HEK293 (cell line): ENCODE data around the gene ACTN4.
A peak's percentile ranks its signal among the peaks of the same experiment; 100 is the strongest.

Experiments used
- HOXA7 ChIP-seq: sonication (generic); formaldehyde crosslinking; IDR thresholded peaks from 2 replicates; pipeline ENCODE4 v1.8.1; 2022; ENCODE audit warnings: missing genetic modification reagents, borderline replicate concordance
- KLF1 ChIP-seq: fragments of 450-650 bp; formaldehyde crosslinking; IDR thresholded peaks from 2 replicates; pipeline ENCODE4 v1.5.1; 2016; ENCODE audit warnings: missing biosample characterization, missing genetic modification characterization
- MEIS1 ChIP-seq: sonication (generic); formaldehyde crosslinking; IDR thresholded peaks from 2 replicates; pipeline ENCODE4 v1.8.1; 2022; ENCODE audit warnings: missing genetic modification reagents, mild to moderate bottlenecking, borderline replicate concordance
- YY1 ChIP-seq: fragments of 450-650 bp; formaldehyde crosslinking; IDR thresholded peaks from 2 replicates; pipeline ENCODE4 v1.5.1; 2018; ENCODE audit warnings: missing biosample characterization, missing genetic modification characterization
- ZNF114 ChIP-seq: fragments of 450-650 bp; formaldehyde crosslinking; IDR thresholded peaks from 2 replicates; pipeline ENCODE4 v1.5.0; 2017; ENCODE audit warnings: missing biosample characterization, missing genetic modification characterization
- ZNF121 ChIP-seq: fragments of 450-650 bp; formaldehyde crosslinking; IDR thresholded peaks from 2 replicates; pipeline ENCODE4 v1.5.1; 2016; ENCODE audit warnings: missing biosample characterization, missing genetic modification characterization
- ZNF157 ChIP-seq: fragments of 450-650 bp; formaldehyde crosslinking; IDR thresholded peaks from 2 replicates; pipeline ENCODE4 v1.5.1; 2016; ENCODE audit warnings: missing biosample characterization, missing genetic modification characterization
- ZNF248 ChIP-seq: fragments of 450-650 bp; formaldehyde crosslinking; IDR thresholded peaks from 2 replicates; pipeline ENCODE4 v1.5.1; 2017; ENCODE audit warnings: missing biosample characterization, missing genetic modification characterization
- ZNF26 ChIP-seq: fragments of 450-650 bp; formaldehyde crosslinking; IDR thresholded peaks from 2 replicates; pipeline ENCODE4 v1.5.1; 2016; ENCODE audit warnings: missing biosample characterization, missing genetic modification characterization
- ZNF274 ChIP-seq, 2 experiments: fragments of 200-500 bp in 1 of 2; fragments of 450-650 bp in 1 of 2; sonication (Bioruptor generic) in 1 of 2; formaldehyde crosslinking in 1 of 2; IDR thresholded peaks; 2 replicates each; pipeline versions ENCODE4 v1.5.1 to v1.6.1; 2014 to 2016; ENCODE audit warnings: borderline replicate concordance in 1 of 2, inconsistent platforms in 1 of 2, low read length in 1 of 2, missing biosample characterization in 1 of 2, missing genetic modification characterization in 1 of 2
- ZNF280D ChIP-seq: fragments of 450-650 bp; formaldehyde crosslinking; IDR thresholded peaks from 2 replicates; pipeline ENCODE4 v1.5.1; 2016; ENCODE audit warnings: missing biosample characterization, missing genetic modification characterization
- ZNF354C ChIP-seq: fragments of 450-650 bp; formaldehyde crosslinking; IDR thresholded peaks from 2 replicates; pipeline ENCODE4 v1.5.1; 2016; ENCODE audit warnings: missing biosample characterization, missing genetic modification characterization, low read depth, borderline replicate concordance
- ZNF37A ChIP-seq: fragments of 450-650 bp; IDR thresholded peaks from 2 replicates; pipeline ENCODE4 v1.5.1; 2018; ENCODE audit warnings: missing biosample characterization, missing genetic modification characterization
- ZNF544 ChIP-seq: fragments of 450-650 bp; formaldehyde crosslinking; IDR thresholded peaks from 2 replicates; pipeline ENCODE4 v1.5.0; 2017; ENCODE audit warnings: missing biosample characterization, missing genetic modification characterization
- ZNF610 ChIP-seq: fragments of 450-650 bp; formaldehyde crosslinking; IDR thresholded peaks from 2 replicates; pipeline ENCODE4 v1.5.1; 2016; ENCODE audit warnings: missing biosample characterization, missing genetic modification characterization, borderline replicate concordance
- ZNF660 ChIP-seq: fragments of 450-650 bp; IDR thresholded peaks from 2 replicates; pipeline ENCODE4 v1.5.1; 2018; ENCODE audit warnings: missing biosample characterization, mild to moderate bottlenecking, missing genetic modification characterization
- ZNF776 ChIP-seq: fragments of 450-650 bp; formaldehyde crosslinking; IDR thresholded peaks from 2 replicates; pipeline ENCODE4 v1.5.0; 2017; ENCODE audit warnings: missing biosample characterization, missing genetic modification characterization, borderline replicate concordance
- ZSCAN23 ChIP-seq: fragments of 450-650 bp; formaldehyde crosslinking; IDR thresholded peaks from 2 replicates; pipeline ENCODE4 v1.5.1; 2016; ENCODE audit warnings: missing biosample characterization, missing genetic modification characterization
- ZSCAN5A ChIP-seq: fragments of 450-650 bp; formaldehyde crosslinking; IDR thresholded peaks from 2 replicates; pipeline ENCODE4 v1.5.1; 2016; ENCODE audit warnings: missing biosample characterization, missing genetic modification characterization
- TF ChIP-seq, protein P1 (sequence below): fragments of 450-650 bp; formaldehyde crosslinking; IDR thresholded peaks from 2 replicates; pipeline ENCODE4 v1.5.1; 2016; ENCODE audit warnings: missing biosample characterization, missing genetic modification characterization
- TF ChIP-seq, protein P2 (sequence below): fragments of 450-650 bp; formaldehyde crosslinking; IDR thresholded peaks from 2 replicates; pipeline ENCODE4 v1.5.1; 2016; ENCODE audit warnings: missing biosample characterization, missing genetic modification characterization
- TF ChIP-seq, protein P3 (sequence below): fragments of 450-650 bp; formaldehyde crosslinking; optimal IDR thresholded peaks from 2 replicates; pipeline ENCODE3; 2016; ENCODE audit warnings: missing biosample characterization, mild to moderate bottlenecking, missing genetic modification characterization
- TF ChIP-seq, protein P4 (sequence below): fragments of 450-650 bp; formaldehyde crosslinking; IDR thresholded peaks from 2 replicates; pipeline ENCODE4 v1.5.1; 2016; ENCODE audit warnings: missing biosample characterization, missing genetic modification characterization

Gene ACTN4

DNA sequence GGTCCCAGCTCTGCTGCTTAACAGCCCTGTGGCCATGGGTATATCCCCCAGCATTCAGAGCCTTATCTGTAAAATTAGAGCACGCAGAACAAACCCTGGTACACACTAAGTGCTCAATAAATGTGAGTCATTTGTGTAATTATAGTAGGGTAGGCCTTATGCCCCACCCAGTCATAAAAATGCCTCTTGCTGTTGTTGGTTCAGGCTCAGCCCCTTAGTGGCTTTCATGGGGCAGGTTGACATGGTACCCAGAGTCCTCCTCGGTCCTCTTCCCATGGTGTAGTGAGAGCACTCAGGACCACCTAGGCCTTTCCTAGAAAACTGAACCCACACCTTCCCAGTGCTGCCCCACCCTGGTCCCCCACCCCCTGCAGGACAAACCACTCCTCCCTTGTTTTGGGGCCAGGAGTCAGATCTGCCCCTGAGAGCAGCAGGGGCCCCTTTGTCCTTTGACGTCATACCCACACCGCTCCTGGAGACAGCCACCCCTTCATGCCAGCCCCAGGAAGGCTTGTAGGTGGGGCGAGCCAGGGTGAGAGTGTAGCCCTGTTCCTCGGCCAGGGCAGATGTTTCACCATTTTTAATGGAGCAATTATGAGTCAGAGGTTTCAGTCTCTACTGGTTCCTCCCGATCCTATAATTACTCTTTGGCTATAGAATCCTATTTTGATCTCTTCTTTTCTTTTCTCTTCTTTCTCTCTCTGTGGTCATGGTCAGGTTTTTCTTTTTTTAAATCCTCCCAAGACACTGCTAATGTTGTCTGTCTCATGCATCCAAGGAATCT lies 36.8 kb downstream of the ACTN4 start (continued):
- TF ChIP-seq ZNF280D (tag by site-specific recombination): no peak
- TF ChIP-seq, protein P1, sequence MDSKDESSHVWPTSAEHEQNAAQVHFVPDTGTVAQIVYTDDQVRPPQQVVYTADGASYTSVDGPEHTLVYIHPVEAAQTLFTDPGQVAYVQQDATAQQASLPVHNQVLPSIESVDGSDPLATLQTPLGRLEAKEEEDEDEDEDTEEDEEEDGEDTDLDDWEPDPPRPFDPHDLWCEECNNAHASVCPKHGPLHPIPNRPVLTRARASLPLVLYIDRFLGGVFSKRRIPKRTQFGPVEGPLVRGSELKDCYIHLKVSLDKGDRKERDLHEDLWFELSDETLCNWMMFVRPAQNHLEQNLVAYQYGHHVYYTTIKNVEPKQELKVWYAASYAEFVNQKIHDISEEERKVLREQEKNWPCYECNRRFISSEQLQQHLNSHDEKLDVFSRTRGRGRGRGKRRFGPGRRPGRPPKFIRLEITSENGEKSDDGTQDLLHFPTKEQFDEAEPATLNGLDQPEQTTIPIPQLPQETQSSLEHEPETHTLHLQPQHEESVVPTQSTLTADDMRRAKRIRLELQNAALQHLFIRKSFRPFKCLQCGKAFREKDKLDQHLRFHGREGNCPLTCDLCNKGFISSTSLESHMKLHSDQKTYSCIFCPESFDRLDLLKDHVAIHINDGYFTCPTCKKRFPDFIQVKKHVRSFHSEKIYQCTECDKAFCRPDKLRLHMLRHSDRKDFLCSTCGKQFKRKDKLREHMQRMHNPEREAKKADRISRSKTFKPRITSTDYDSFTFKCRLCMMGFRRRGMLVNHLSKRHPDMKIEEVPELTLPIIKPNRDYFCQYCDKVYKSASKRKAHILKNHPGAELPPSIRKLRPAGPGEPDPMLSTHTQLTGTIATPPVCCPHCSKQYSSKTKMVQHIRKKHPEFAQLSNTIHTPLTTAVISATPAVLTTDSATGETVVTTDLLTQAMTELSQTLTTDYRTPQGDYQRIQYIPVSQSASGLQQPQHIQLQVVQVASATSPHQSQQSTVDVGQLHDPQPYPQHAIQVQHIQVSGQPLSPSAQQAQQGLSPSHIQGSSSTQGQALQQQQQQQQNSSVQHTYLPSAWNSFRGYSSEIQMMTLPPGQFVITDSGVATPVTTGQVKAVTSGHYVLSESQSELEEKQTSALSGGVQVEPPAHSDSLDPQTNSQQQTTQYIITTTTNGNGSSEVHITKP (tag by site-specific recombination): peak; percentile 97
- no peak for TF ChIP-seq ZNF37A (tag by site-specific recombination)
- no peak for TF ChIP-seq ZNF157 (tag by site-specific recombination)
- TF ChIP-seq ZSCAN23 (tag by site-specific recombination): peak; percentile 74; the same call in 1 of the 2 replicates
- peak; percentile 64 for TF ChIP-seq ZNF660 (tag by site-specific recombination)
- no peak for TF ChIP-seq ZNF26 (tag by site-specific recombination)
- TF ChIP-seq, protein P2, sequence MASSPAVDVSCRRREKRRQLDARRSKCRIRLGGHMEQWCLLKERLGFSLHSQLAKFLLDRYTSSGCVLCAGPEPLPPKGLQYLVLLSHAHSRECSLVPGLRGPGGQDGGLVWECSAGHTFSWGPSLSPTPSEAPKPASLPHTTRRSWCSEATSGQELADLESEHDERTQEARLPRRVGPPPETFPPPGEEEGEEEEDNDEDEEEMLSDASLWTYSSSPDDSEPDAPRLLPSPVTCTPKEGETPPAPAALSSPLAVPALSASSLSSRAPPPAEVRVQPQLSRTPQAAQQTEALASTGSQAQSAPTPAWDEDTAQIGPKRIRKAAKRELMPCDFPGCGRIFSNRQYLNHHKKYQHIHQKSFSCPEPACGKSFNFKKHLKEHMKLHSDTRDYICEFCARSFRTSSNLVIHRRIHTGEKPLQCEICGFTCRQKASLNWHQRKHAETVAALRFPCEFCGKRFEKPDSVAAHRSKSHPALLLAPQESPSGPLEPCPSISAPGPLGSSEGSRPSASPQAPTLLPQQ: peak; percentile 88
- no peak for TF ChIP-seq ZNF248
- no peak; the same call in 1 of the 2 replicates for TF ChIP-seq ZSCAN5A (tag by site-specific recombination)
- no peak for TF ChIP-seq ZNF776 (tag by site-specific recombination)
- no peak for TF ChIP-seq ZNF114
- peak; percentile 45; the same call in 1 of the 2 replicates for TF ChIP-seq ZNF610
- TF ChIP-seq KLF1 (tag by site-specific recombination): peak; percentile 100
- TF ChIP-seq ZNF544 (tag by site-specific recombination): no peak
- TF ChIP-seq ZNF274 (IDR thresholded peaks at IDR 0.05; ENCODE audit: low read length): no peak
- no peak for TF ChIP-seq ZNF274 (tag by site-specific recombination; IDR thresholded peaks at IDR 0.05; ENCODE audit: borderline replicate concordance)
- TF ChIP-seq, protein P3, sequence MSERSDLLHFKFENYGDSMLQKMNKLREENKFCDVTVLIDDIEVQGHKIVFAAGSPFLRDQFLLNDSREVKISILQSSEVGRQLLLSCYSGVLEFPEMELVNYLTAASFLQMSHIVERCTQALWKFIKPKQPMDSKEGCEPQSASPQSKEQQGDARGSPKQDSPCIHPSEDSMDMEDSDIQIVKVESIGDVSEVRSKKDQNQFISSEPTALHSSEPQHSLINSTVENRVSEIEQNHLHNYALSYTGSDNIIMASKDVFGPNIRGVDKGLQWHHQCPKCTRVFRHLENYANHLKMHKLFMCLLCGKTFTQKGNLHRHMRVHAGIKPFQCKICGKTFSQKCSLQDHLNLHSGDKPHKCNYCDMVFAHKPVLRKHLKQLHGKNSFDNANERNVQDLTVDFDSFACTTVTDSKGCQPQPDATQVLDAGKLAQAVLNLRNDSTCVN (tag by site-specific recombination): no peak
- TF ChIP-seq MEIS1: no peak
- no peak for TF ChIP-seq ZNF354C
- TF ChIP-seq ZNF121 (tag by site-specific recombination): peak; percentile 98
- no peak for TF ChIP-seq YY1 (tag by site-specific recombination)
- TF ChIP-seq HOXA7 (CRISPR knock-in tag): no peak
- TF ChIP-seq, protein P4, sequence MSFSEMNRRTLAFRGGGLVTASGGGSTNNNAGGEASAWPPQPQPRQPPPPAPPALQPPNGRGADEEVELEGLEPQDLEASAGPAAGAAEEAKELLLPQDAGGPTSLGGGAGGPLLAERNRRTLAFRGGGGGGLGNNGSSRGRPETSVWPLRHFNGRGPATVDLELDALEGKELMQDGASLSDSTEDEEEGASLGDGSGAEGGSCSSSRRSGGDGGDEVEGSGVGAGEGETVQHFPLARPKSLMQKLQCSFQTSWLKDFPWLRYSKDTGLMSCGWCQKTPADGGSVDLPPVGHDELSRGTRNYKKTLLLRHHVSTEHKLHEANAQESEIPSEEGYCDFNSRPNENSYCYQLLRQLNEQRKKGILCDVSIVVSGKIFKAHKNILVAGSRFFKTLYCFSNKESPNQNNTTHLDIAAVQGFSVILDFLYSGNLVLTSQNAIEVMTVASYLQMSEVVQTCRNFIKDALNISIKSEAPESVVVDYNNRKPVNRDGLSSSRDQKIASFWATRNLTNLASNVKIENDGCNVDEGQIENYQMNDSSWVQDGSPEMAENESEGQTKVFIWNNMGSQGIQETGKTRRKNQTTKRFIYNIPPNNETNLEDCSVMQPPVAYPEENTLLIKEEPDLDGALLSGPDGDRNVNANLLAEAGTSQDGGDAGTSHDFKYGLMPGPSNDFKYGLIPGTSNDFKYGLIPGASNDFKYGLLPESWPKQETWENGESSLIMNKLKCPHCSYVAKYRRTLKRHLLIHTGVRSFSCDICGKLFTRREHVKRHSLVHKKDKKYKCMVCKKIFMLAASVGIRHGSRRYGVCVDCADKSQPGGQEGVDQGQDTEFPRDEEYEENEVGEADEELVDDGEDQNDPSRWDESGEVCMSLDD (tag by site-specific recombination): peak; percentile 72
